ENCODE results near the gene MRPL40.
"Not testable (repeated sequence)": the region's sequence is repeated elsewhere in the genome, so short reads cannot be mapped to it uniquely, and the experiment has no call there.

The MRPL40 gene

DNA sequence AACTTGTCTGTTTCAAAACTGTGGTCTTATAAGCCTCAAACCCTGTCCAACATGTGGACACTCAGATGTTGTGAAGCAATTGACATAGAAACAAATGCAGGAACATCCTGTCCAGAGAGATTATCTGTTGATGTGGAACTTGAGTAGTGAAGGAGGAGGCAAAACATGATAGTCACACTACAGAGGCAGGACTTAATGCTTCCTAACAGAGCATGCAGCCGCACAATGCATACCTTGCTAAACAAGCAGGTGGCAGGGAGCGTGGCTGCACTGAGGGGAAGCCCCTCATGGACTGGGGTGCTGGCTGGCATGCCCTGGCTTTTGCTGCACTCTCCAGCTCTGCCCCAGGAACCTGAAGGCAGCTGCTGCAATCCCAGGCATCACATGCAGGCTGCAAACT, 9.8 kb downstream of the MRPL40 start:
- DNase-seq = no peak

DNA sequence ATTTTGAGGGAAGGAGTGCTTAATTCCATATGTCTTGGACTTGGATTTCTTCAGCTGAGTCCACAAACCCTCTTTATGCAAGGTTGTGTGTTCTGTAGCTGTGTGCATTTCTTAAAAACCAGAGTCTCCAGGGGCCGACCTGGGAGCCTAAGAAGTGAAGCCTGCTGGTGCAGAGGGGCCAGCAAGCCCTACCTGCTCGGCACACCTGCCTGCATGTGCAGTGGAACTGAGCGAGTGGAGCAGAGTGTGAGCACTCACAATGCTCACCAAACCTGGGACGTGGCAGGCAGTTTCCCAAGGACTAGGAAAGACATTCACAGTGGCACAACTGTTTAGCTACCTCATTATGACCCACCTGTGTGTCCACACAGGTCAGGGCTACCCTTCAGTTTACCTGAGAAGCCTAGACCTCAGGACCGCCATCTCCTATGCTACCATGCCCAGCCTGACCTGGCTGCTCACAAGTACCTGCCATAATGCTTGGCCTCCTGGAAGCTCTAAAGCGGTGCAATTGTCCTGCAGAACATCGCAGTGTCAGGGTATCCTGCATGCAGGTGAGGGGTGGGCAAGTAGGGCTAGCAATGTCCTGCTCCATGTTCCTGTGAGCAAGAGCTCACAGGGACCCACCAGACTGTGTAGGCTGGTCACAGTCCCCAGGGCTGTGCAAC, 11.3 kb downstream of the MRPL40 start:
- DNase-seq = no peak

DNA sequence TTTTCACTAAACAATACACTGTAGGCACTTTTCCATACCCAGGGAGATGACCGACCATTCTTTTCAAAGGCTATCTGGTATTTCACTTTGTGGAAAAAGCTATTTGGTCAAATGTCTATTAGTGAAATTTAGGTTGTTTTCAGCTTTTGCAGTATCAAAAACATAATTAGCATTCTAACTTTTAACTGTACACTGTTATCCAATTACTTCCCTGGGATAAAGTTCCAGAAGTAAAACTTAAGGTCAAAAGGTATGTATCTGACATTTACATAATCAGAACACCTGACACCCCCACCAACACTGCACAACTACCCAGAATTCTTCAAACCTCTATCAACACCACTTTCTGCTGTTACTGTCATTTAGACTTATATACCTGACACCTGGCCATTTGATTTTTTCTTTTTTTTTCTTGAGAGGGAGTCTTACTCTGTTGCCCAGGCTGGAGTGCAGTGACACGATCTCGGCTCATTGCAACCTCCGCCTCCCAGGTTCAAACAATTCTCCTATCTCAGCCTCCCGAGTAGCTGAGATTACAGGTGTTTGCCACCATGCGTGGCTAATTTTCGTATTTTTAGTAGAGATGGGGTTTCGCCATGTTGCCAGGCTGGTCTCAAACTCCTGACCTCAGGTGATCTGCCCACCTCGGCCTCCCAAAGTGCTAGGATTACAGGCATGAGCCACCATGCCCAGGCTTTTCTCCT, 13.1 kb downstream of the MRPL40 start:
- not testable (repeated sequence) for DNase-seq

DNA sequence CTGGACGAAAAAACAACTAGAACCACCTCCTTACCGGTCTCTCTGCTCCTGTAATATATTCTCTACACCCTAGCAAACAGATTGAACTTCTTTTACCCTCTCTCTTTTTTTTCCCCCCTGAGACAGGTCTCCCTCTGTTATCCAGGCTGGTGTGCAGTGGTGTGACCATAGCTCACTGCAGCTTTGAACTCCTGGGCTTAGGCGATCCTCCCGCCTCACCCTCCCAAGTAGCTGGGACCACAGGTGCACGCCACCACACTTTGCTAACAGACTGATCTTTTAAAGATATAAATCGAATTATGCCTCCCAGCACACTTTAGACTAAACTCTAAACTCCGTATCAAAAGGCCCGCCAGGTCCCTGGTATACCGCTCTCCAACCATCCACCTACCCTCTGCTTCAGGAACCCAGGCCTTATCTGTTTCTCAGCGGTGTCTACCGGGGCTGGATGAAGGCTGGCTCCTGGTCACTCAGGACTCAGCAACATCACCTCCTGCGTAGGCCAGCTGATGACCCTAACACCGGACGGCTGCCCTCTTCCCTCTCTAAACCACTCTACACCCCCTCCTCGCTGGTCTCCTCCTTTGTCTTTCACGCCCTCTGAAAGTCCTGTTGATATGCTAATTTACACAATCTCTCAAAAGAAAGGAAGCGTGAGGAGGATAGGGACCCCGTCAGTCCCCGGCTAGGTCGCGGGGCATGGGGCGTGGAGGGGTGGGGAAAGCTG, 14.4 kb downstream of the MRPL40 start:
- no peak for DNase-seq

DNA sequence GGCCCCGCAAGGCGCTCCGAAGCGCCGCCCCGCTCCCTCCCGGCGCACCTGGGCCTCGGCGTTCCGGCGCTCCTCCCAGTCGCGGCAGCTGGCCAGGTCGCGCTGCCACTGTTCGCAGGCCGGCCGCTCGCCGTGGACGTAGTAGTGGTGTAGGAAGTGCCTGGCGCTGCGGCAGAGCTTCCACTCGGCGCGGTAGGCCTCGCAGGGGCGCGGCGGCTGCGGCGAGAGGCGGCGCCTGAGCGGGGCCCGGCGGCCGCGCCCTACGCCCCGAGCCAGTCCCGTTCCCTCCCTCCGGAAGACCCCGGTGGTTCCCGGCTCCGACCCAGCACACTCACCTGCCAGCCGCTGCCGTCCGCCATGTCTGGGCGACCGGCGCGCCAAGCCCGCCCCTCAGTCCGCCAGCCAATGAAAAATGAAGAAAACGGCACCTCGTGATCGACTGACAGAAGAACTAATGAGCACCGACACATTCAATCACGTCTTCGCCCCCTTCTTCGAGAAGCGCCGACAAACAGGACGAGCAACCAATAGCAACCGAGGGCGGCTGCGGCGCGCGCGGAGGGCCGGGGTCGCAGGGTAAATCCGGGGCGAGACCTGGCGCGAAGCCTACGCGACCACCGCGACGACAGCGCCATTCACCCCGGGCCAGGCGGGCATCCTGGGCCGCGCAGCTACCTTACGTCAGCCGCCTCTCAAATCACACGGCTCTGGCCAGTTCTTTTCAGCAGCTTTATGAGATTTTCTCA, 15.2 kb downstream of the MRPL40 start, which contains the start of gene C22orf39:
Gene C22orf39 (minus strand): TSS at position 382 of the 746 bp plus-strand sequence. CDS start 23 bp downstream, at position 359.
- DNase-seq = peak; percentile 86 to 88

DNA sequence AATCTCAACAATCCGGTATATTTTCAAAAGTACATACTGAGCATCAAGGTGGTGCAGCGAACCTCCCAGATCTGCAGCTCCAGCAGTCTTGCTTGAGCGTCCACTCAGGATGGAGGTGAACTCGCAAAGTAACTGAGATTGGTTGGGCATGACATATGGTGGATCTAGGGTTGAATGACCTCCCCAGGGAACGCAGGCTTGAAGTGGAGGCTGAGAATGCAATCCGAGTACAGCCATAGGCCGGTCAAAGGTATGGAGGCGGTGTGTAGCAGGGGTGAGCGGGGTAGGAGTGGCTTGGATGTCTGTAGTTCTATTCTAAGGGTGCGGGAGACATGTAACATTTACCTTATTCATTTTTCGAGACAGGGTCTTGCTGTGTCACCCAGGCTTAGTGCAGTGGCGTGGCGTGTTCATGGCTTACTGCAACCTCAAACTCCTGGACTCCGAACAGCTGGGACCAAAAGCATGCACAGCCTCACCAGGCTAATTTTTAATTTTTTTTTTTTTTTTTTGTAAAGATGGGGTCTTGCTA, 15.8 kb downstream of the MRPL40 start:
- DNase-seq = no peak

DNA sequence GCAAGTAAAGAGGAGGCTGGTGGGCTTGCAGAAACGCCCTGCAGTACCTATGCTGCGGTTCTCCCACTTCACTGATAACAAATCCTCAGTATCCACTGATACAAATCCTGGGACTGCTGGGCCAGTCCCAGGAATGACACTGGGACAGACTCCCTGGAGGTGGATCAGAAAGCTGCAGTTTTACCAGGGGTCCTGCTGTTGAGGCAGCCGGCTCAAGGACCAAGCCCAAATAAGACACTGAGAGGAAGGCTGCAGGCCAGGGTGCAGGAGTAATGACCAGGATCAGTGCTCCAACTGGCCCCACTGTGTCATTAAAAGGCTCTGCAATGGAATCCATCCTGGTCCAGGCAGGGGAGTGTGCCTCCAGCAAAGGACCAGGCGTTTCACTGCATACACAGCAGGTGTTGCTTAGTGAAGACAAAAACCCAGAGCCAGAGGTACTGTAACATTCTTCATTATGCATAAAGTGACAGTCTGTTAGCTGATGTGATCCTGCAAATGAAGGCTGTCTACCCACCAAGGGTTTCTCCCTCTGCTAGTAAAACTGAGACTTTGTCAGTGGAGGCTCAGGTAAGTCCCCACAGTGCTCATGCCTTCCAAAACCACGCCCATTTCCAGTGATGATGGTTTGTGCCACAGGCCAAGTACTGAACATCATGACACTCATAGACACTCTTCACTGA, 16.5 kb downstream of the MRPL40 start:
- no peak for DNase-seq

DNA sequence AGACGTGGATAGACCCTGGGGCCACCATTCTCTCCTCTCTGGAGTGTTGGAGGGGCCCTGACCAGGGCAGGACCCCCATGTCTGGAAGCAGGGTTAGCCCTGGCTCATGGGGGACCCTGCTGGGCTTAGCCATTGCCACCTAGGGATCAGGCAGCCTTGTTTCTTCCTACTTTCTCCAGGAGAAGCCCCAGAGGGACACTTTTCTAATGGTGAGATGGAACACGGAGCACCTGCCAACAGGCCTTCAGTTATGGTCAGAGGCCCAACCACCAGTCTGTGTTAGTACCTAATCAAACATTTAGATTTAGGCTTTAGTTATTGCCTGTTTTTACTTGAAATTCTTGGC, 17.1 kb downstream of the MRPL40 start:
- DNase-seq = no peak

DNA sequence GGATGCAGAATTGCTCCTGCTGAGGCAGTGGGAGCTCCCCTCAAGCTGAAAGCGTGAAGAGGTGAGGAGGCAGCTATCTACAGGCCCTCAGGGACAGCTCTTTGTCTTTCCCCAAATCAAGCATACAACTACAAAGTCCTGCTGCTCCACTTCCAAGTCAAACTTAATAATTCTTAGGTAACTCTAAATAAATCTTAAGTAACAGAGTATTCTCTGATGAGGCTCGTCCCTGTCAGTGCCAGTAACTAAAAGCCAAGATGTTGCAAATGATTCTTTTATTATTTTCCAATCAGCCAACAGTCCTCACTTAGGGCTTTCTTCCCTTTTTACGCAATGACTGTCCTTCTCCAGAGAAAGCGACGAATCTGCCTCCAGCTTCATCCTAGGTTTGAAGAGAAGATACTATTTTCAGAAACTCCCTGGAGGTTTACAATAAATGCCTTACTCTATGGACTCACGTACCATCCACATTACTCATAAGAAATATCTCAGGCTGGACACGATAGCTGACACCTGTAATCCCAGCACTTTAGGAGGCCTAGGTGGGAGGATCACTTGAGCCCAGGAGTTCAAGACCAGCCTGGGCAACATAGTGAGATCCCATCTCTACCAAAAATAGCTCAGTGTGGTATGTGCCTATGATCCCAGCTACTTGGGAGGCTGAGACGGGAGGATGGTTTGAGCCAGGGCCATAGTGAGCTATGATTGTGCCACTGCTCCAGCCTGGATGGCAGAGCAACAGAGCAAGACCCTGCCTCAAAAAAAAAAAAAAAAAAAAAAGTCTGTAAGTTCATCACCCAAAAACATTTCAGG, 18.2 kb downstream of the MRPL40 start:
- no peak for DNase-seq

DNA sequence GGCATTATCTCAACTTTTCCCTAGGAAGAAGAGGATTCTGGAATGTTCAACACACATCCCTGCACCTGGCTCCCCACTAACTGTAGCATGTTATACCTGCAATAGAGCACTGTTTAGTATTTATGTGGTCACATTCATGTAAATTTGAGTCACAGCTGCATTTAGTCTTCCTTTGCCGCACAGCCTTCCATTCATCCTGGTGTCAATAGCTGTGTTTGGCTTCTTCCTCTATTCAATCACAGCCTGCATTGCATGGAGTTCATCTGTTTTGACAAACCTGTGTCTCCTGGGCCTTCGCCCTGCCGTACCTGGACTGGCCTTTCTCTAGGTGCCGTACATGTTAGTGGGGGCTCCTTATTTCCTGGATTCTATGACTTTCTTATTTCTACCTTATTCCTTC, 19.2 kb downstream of the MRPL40 start:
- DNase-seq = no peak

DNA sequence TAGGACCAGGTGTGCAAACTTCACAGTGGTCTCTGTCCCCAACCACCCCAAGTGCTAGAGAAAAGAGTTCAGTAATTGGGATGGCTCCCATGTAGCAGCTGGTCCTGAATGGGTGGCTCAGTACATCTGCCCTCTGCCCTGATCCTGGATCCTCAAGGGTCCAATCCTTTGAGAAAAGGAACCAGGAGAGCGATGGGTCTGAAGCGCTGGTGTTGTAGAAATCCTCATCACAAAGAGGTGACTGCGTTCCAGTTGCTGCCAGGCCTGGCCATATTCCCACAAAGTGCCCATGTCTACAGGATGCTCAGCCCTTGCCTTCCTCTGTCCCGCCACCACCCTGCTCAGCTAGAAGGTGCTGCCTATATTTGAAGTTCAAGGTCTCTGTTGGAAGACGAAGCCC, 21.4 kb downstream of the MRPL40 start:
- no peak for DNase-seq

DNA sequence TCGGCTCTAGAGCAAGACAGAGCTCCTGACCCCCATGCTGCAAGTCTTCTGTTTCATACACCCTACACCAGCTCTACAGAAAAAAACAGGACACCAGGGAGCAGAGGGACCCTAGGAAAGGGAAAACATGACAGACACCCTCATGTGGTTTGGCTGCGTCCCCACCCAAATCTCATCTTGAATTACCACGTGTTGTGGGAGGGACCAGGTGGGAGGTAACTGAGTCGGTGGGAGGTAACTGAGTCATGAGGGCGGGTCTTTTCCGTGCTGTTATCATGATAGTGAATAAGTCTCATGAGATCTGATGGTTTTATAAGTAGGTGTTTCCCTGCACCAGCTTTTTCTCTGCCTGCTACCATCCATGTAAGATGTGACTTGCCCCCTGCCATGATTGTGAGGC, 21.8 kb downstream of the MRPL40 start:
- DNase-seq = no peak

DNA sequence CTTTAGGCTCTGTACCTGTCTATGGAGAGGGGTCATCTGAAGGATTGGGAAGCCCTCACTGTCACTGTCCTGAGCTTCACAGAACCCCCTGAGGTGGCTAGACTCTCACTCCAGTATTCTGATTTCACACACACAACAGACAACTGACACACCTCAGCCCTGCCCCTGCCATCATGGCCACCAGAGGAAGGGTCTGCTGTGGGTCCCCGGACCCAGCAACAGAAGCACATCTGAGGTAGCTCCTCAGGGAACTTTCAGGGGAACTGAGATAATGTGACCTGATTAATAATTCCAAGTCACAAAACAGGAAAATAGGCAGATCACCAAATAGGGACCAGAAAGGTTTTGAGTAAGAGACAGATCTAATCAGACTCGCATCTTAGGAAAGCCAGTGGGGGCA, 22.7 kb downstream of the MRPL40 start:
- DNase-seq = no peak

DNA sequence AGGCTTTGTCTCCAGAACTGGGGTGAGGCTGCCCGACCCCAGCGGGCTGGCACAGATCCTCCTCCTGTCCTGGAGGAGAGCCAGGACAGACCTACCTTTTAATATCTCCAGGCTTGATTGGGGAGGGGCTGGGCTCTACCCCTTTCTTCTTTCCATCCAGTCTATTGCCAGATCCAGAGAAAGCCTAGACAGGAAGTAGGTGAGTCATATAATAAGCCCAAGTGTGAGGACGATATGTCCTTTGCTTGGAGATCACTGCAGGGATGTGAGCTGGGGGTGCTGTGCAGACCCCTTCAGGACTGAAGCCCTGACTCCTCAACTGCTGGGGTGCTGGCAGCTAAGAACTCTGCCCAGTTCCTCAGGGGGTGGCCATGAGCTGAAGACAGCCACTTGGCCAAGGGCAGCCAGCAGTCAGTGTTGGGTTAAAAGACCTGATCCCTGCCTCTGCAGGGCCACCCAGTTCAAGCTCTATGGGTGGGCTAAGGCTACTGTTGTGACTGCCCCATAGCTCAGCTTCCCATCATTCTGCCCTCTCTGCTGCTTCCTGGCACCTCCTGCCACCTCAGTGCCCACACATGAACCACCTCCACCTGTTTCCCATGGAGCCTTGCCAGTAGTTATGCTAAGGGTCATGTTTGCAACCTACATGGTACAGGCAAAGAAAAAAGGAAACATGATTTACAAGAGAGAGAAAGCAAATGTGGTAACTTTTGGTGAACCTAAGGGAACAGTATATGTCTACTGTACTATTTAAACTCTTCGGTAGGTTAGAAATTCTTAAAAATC, 23.4 kb downstream of the MRPL40 start:
- no peak for DNase-seq

DNA sequence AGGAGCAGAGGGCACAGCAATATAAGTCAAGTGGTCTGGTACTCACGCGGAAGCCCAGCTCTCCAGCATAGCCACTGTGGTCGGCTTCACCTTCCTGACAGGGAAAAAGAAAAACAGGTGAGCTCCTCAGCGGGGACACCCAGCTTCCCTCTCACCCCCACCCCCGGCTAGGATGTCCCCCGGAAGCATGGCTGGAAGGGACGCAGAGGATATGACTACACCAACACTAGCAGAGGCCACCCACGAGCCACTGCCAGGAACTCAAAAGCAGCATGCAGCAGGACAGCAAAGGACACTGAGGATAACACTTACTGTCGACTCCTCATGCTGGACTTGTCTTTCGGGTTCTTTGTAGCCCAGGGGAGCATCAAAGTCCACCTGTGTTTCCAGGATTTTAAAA, 24.2 kb downstream of the MRPL40 start:
- no peak for DNase-seq

DNA sequence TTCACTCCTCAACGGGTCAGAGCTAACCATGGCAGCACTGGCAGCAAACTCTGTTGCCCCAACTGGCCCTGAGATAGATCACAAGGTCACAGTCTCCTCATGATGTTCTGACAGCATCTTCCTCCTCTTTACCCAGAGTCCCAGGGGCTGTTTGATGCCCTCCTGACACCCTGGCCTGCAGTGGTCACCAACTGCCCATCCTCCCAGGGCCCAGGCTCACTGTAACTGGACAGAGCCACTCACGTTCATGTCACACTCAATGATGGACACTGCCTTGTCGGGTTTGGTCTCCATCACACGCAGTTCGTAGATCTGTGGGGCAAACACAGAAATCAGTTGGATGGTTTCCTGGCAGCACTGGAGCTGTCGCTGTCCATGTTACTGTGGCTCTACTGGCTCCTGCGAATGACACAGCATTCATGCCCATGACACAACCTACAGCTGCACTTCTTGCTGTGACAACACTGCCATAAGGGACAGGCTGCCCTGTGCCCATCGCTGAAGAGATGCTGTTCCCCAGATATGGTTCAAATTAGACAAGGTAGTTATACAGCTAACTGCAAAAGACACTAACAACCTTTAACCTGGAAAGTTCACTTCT, 25.6 kb downstream of the MRPL40 start:
- DNase-seq = no peak

DNA sequence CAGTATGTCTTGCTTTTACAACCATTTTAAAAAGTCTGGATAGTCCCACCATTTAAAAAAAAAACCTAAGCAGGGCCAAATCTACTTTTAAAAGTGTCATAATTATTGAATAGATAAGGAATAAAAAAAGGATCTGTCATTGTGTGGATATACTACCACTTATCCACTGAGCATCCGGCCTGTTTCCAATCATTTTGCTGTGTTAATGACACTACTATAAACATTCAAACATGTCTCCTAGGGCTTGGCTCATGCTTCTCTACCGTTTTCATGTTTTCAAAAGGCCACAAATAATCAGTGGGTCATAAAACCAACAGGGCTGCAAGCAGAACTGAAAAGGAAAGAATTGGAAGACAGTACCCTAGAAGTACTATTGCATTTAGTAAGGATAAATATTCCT, 27.7 kb downstream of the MRPL40 start:
- no peak for DNase-seq

DNA sequence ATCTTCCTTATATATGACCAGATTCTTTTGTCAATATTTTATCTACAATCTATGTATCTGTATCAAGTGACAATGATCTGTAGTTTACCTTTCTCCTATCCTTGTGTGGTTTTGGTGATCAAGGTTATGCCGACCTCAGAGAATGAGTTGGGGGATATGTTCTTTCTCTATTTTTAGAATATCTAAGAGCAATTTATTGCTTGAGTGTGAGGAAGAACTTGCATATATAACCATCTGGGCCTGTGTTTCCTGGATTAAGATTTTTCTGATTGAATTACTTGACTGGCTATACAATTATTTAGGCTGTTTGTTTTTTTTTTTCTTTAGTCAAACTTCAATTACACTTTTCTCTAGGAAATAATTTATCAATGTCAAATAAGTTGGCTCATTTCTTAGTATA, 29.2 kb downstream of the MRPL40 start:
- DNase-seq = no peak

DNA sequence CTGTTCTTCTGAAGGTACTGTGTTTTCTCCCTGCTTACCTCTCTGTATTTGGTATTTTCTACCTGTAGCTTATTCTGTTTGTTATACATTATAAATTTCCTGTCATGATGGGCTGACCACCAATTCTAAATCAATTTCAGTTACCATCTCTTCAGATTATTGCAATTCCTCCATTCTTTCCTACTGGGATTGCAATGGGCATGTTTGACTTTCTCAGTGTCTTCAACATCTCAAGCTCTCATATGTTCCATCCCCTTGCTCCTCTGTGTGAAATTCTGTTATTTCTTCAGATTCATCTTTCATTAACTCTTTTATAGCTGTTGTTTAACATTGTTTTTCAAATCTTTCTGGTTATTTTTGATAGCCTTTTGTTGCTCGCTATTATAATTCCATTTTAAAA, 30.7 kb downstream of the MRPL40 start:
- no peak for DNase-seq

Measured in inflammatory macrophage treated with lipopolysaccharide for 1 hour (primary cell).